HEK293T (cell line): ENCODE results near the gene GNAI1.

Source experiments
- ARNT ChIP-seq: fragments of 450-650 bp; IDR thresholded peaks from 2 replicates; pipeline ENCODE4 v1.6.1; 2017; ENCODE audit warnings: mild to moderate bottlenecking
- BHLHE40 ChIP-seq: fragments of 450-650 bp; IDR thresholded peaks from 2 replicates; pipeline ENCODE4 v1.6.1; 2016; ENCODE audit warnings: mild to moderate bottlenecking, moderate library complexity, borderline replicate concordance
- ELF4 ChIP-seq: fragments of 450-650 bp; IDR thresholded peaks from 2 replicates; pipeline ENCODE4 v1.6.1; 2017; ENCODE audit warnings: antibody characterized with exemption
- FOXA1 ChIP-seq: fragments of 450-650 bp; IDR thresholded peaks from 2 replicates; pipeline ENCODE4 v1.6.1; 2016; ENCODE audit warnings: mild to moderate bottlenecking
- FOXK2 ChIP-seq: fragments of 450-650 bp; IDR thresholded peaks from 2 replicates; pipeline ENCODE4 v1.6.1; 2016; ENCODE audit warnings: mild to moderate bottlenecking
- FOXM1 ChIP-seq: fragments of 450-650 bp; IDR thresholded peaks from 2 replicates; pipeline ENCODE4 v1.6.1; 2017; ENCODE audit warnings: mild to moderate bottlenecking, borderline replicate concordance
- NFRKB ChIP-seq: fragments of 450-650 bp; IDR thresholded peaks from 2 replicates; pipeline ENCODE4 v1.6.1; 2016; ENCODE audit warnings: mild to moderate bottlenecking, moderate library complexity
- SP1 ChIP-seq: fragments of 450-650 bp; IDR thresholded peaks from 2 replicates; pipeline ENCODE4 v1.6.1; 2017
- SUZ12 ChIP-seq: fragments of 450-650 bp; IDR thresholded peaks from 2 replicates; pipeline ENCODE4 v1.6.1; 2016; ENCODE audit warnings: mild to moderate bottlenecking
- TARDBP ChIP-seq: fragments of 450-650 bp; IDR thresholded peaks from 2 replicates; pipeline ENCODE4 v1.6.1; 2016
- ZNF384 ChIP-seq: fragments of 450-650 bp; IDR thresholded peaks from 2 replicates; pipeline ENCODE4 v1.6.1; 2016

GRCh38 chr7:80240265-80241025 is 105.8 kb downstream of the GNAI1 start:
- TF ChIP-seq NFRKB: no peak
- no peak for TF ChIP-seq FOXK2
- TF ChIP-seq ARNT: no peak
- no peak for TF ChIP-seq BHLHE40
- no peak for TF ChIP-seq ZNF384
- no peak for TF ChIP-seq FOXA1
- TF ChIP-seq TARDBP: no peak
- no peak for TF ChIP-seq SUZ12
- TF ChIP-seq ELF4: no peak
- no peak for TF ChIP-seq FOXM1
- no peak for TF ChIP-seq SP1
